NCI-H345 treated with DMSO at 0.1 percent for 48 hours (cell line): ENCODE measurements around the gene IFNGR2.
"Not testable (repeated sequence)": the region's sequence is repeated elsewhere in the genome, so short reads cannot be mapped to it uniquely, and the experiment has no call there.

Experiments used
- DNase-seq: peaks from one replicate; lab custom pipeline; 2025; ENCODE audit not compliant: unreplicated experiment; lab: John Stamatoyannopoulos, UW

IFNGR2 gene

GRCh38 chr21:33434770-33435360 is 31.7 kb downstream of the IFNGR2 start:
- no peak for DNase-seq

- DNase-seq: no peak
Observed at GRCh38 chr21:33437140-33437539, 33.9 kb downstream of the IFNGR2 start.

DNA sequence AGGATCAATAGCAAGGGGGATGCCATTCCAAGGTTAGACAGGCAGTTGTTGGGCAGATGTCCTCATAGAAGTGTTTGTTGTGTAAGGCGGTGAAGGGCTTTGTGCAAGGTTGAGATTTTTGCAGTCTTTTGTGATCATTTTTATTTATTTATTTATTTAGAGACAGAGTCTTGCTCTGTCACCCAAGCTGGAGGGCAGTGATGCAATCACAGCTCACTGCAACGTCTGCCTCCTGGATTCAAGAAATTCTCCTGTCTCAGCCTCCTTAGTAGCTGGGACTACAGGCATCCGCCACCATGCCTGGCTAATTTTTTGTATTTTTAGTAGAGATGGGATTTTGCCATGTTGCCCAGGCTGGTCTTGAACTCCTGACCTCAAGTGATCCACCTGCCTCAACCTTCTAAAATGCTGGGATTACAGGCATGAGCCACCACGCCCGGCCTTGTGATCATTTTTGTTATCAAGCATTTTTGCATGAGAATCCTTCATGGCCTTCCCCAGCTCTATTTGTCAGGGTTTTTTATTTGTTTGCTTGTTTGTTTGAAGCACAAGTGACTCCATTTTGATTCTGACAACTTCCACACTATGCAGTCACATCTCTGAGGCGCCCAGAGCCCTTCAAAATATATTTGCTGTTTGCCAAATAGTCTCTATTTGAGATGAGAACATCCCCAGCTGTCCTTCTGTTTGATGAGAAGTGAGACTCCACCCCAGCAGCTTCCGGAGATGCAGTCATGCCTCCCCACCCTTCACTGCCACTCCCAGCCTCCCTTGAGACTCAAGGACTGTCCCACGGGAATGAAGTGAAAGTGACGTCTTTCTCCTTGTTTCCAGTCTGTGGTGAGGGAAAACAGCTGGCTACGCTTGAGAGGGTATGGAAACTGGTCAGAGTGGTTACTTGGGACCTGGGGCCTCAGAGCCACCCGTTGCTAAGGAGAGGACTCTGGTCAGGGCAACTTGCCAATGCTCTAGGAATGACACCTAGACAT is 38.6 kb downstream of the IFNGR2 start:
- DNase-seq: peak; percentile 76

GRCh38 chr21:33443194-33443593 is 40.0 kb downstream of the IFNGR2 start:
- DNase-seq: no peak

DNA sequence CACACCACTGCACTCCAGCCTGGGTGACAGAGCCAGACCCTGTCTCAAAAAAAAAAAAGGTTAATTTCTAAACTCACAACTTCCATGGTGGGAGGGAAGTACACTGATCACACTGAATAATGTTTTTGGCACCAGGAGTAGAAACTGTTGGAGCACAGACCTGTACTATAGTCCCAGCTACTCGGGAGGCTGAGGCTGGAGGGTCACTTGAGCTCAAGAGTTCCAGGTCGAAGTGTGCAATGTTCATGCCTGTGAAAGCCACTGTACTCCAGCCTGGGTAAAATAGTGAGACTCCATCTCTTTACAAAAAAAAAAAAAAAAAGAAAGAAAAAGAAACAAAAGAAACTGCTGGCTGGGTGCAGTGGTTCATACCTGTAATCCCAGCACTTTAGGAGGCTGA is 41.3 kb downstream of the IFNGR2 start:
- no peak for DNase-seq

DNA sequence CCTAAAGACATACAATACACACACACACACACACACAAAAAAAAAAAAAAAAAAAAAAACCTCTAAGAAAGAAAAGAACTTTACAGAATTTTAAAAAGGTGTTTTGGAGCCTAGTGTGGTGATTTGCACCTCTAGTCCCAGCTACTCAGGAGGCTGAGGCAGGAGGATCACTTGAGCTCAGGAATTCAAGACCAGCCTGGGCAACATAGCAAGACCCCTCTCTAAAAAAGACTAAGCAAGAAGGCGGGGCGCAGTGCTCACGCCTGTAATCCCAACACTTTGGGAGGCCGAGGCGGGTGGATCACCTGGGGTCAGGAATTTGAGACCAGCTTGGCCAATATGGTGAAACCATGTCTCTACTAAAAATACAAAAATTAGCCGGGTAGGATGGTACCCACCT is 43.4 kb downstream of the IFNGR2 start:
- DNase-seq: not testable (repeated sequence)

DNA sequence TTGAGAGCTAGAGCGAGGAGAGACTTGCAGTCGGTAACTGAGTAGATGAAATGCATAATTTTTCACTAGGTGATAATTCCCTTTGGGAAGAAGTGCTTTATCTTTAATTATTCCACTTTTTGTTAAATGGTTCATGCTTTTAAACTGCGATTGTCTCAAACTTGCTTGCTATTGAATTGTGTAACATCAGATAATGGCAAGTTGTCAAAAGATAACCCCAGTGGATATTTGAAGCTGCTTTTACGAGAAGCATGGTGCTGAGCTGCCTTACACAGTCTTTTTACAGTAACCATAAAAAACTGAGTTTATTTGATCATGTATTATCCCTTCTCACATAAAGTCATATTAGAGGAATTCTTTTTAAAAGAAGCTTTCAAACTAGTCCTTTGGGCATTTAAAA is 46.4 kb downstream of the IFNGR2 start:
- no peak for DNase-seq

GRCh38 chr21:33451634-33452071 is 48.4 kb downstream of the IFNGR2 start:
- DNase-seq: no peak

DNA sequence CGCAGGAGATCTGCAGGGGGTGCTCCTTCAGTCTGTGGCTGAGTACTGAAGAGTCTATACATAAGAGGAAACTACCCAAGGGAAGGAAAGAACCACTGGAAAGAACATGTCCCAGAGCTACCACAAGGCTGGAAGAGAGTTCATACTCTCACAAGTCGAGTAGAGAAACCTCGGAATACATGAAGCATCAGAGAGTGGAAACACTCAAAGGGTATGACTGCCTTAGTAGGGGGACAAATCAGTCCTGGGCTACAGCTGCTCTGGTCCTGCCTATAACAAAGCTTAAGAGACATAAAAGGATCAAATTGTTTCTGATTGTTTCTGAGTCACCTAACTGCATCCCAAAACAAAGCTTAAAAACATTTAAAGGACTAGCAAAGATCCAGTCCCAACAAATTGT is 49.1 kb downstream of the IFNGR2 start:
- no peak for DNase-seq

- DNase-seq: no peak
Observed at GRCh38 chr21:33455686-33456446, 52.7 kb downstream of the IFNGR2 start.

GRCh38 chr21:33458861-33459260 is 55.6 kb downstream of the IFNGR2 start:
- no peak for DNase-seq

GRCh38 chr21:33461538-33462250 is 58.5 kb downstream of the IFNGR2 start:
- DNase-seq: no peak

GRCh38 chr21:33469183-33469582 is 66.0 kb downstream of the IFNGR2 start:
- DNase-seq: not testable (repeated sequence)

DNA sequence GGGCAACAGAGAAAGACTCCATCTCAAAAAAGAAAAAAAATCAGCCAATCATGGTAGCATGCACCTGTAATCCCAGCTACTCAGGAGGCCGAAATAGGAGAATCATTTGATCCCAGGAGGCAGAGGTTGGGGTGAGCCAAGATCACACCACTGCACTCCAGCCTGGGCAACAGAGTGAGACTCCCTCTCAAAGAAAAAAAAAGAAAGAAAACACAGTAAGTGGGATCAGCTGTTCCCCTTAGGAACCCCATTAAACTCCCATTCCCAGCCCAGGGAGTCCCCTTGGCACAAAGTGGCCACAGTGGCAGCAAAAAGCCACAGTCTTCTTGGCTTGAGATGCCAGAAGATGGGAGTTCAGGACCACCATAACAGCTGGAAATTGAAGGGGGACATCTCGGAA is 67.5 kb downstream of the IFNGR2 start:
- no peak for DNase-seq

- no peak for DNase-seq
Observed at GRCh38 chr21:33473344-33473743, 70.1 kb downstream of the IFNGR2 start.

GRCh38 chr21:33477066-33477465 is 73.9 kb downstream of the IFNGR2 start:
- DNase-seq: no peak

- DNase-seq: no peak
Observed at GRCh38 chr21:33478182-33478581, 75.0 kb downstream of the IFNGR2 start.

DNA sequence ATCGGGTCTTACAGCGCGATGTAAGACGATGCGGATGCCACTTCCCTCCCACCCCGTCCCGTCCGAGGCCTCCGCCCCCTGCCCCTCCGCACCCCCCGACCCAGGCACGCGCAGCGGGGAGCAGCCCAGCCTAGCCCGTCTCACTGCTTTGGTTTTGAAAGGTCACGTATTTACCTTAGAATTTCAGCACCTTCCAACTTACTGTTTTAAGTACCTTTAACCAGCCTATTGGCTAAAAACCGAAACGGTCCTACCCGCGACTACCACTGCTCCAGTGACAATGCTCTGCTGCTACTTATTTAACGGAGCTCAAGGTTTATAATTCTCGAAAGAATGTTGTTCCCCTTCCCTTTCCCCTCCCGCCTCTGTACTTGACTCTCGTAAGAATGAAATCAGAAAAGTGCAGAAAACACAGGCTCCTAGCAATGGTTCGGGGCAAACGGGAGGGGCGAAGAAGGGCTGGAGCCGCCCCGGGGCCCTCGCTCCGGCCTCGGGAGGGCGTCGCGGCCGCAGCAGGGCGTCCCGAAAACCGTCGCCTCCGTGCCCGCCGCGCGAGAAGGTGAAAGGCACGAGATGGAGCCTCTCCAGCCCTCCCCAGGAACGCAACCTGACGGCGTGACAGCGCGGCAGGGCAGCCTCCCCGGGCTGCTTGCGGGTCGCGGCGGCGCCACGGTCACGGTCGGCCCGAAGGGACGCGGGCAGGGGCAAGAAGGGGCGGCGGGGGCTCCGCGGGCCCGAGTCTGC is 75.9 kb downstream of the IFNGR2 start:
- peak; percentile 34 for DNase-seq

- peak; percentile 95 for DNase-seq
Observed at GRCh38 chr21:33479679-33480480, 76.7 kb downstream of the IFNGR2 start, which contains the start of gene TMEM50B. Gene TMEM50B, minus strand, starts transcription at chr21:33479974. Its CDS starts 11,089 bp downstream, at chr21:33468885.
